Sigmoid colon (tissue), 4 donors: ENCODE measurements around the gene ZBTB7B.

ENCODE experiments used
- EP300 ChIP-seq, 4 donors: sonication (generic); formaldehyde crosslinking; IDR thresholded peaks; one replicate each; pipeline ENCODE4 v1.6.1; 2017; ENCODE audit warnings: antibody characterized with exemption in 4 of 4
- TF ChIP-seq, protein P1 (sequence below), 4 experiments: fragments of 450-650 bp in 3 of 4; fragments of 200-600 bp in 1 of 4; IDR thresholded peaks; one replicate each; pipeline ENCODE4 v1.5.1; 2016 to 2019; ENCODE audit warnings: antibody characterized with exemption in 4 of 4, mild to moderate bottlenecking in 3 of 4, moderate library complexity in 2 of 4

DNA sequence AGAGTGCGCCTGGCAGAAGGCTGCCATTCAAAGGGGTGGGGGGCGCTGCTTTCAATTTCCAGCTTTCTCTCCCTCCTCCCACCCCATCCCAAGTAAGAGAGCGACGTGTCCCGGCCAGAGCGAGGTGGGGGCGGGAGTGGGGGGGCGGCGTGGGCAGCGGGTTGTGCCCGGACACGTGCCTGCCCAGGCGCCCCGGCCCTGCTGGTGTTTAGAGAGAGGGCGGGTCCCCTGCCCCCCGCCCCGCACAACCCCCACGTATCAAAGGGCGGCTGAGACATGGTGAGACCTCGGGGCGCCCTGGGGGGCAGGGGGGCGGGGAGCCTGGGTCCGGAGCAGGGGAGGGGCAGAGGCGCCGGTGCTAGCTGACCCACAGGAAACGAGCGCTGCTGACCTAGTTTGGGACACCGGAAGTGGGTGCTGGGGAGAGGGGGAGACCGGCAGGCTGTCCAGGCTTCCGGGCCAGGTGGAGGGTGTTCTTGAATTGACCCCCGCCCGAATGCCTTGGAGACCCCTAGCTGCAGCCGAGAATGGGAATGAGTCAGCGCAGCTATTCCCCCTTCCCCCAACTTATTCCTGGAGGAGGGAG is 1.3 kb downstream of the ZBTB7B start:
- TF ChIP-seq, protein P1, sequence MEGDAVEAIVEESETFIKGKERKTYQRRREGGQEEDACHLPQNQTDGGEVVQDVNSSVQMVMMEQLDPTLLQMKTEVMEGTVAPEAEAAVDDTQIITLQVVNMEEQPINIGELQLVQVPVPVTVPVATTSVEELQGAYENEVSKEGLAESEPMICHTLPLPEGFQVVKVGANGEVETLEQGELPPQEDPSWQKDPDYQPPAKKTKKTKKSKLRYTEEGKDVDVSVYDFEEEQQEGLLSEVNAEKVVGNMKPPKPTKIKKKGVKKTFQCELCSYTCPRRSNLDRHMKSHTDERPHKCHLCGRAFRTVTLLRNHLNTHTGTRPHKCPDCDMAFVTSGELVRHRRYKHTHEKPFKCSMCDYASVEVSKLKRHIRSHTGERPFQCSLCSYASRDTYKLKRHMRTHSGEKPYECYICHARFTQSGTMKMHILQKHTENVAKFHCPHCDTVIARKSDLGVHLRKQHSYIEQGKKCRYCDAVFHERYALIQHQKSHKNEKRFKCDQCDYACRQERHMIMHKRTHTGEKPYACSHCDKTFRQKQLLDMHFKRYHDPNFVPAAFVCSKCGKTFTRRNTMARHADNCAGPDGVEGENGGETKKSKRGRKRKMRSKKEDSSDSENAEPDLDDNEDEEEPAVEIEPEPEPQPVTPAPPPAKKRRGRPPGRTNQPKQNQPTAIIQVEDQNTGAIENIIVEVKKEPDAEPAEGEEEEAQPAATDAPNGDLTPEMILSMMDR (IDR thresholded peaks at IDR 0.05) = no peak
- TF ChIP-seq EP300 (IDR thresholded peaks at IDR 0.05) = no peak
